NCI-H2107 treated with DMSO at 0.1 percent for 48 hours (cell line): Measurements from ENCODE around the gene CELSR1.
"Not testable (repeated sequence)": the region's sequence is repeated elsewhere in the genome, so short reads cannot be mapped to it uniquely, and the experiment has no call there.

Experiments used
- DNase-seq: peaks from one replicate; lab custom pipeline; 2025; ENCODE audit not compliant: unreplicated experiment; lab: John Stamatoyannopoulos, UW

The CELSR1 gene

GRCh38 chr22:46401370-46401769 lies 136.1 kb downstream of the CELSR1 start:
- no peak for DNase-seq

GRCh38 chr22:46399251-46400024 lies 138.0 kb downstream of the CELSR1 start:
- no peak for DNase-seq

GRCh38 chr22:46397951-46398350 lies 139.5 kb downstream of the CELSR1 start:
- DNase-seq = no peak

GRCh38 chr22:46397514-46397913 lies 139.9 kb downstream of the CELSR1 start:
- DNase-seq = no peak

- not testable (repeated sequence) for DNase-seq
Observed at GRCh38 chr22:46397049-46397448, 140.4 kb downstream of the CELSR1 start.

GRCh38 chr22:46395145-46395544 lies 142.3 kb downstream of the CELSR1 start:
- DNase-seq = no peak

- no peak for DNase-seq
Observed at GRCh38 chr22:46394622-46395021, 142.8 kb downstream of the CELSR1 start.

- DNase-seq = no peak
Observed at GRCh38 chr22:46393873-46394272, 143.5 kb downstream of the CELSR1 start.

GRCh38 chr22:46392137-46392844 lies 145.1 kb downstream of the CELSR1 start:
- DNase-seq = no peak

- DNase-seq = no peak
Observed at GRCh38 chr22:46391486-46392136, 145.8 kb downstream of the CELSR1 start.

- DNase-seq = peak; percentile 47
Observed at GRCh38 chr22:46390652-46391301, 146.6 kb downstream of the CELSR1 start.

GRCh38 chr22:46390105-46390651 lies 147.2 kb downstream of the CELSR1 start:
- no peak for DNase-seq

- no peak for DNase-seq
Observed at GRCh38 chr22:46389081-46389480, 148.3 kb downstream of the CELSR1 start.

- DNase-seq = no peak
Observed at GRCh38 chr22:46388647-46389046, 148.8 kb downstream of the CELSR1 start.

GRCh38 chr22:46387748-46388147 lies 149.7 kb downstream of the CELSR1 start:
- no peak for DNase-seq

GRCh38 chr22:46386312-46386711 lies 151.1 kb downstream of the CELSR1 start:
- no peak for DNase-seq

- no peak for DNase-seq
Observed at GRCh38 chr22:46382524-46382923, 154.9 kb downstream of the CELSR1 start.

- DNase-seq = no peak
Observed at GRCh38 chr22:46381731-46382130, 155.7 kb downstream of the CELSR1 start.

- no peak for DNase-seq
Observed at GRCh38 chr22:46381142-46381541, 156.3 kb downstream of the CELSR1 start.

GRCh38 chr22:46380581-46380980 lies 156.8 kb downstream of the CELSR1 start:
- DNase-seq = no peak

GRCh38 chr22:46380069-46380468 lies 157.4 kb downstream of the CELSR1 start:
- no peak for DNase-seq
